ENCODE results near the gene HMSD.

HMSD gene, protein sequence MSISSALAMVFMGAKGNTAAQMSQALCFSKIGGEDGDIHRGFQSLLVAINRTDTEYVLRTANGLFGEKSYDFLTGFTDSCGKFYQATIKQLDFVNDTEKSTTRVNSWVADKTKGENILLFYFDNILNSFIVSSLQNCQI

DNA sequence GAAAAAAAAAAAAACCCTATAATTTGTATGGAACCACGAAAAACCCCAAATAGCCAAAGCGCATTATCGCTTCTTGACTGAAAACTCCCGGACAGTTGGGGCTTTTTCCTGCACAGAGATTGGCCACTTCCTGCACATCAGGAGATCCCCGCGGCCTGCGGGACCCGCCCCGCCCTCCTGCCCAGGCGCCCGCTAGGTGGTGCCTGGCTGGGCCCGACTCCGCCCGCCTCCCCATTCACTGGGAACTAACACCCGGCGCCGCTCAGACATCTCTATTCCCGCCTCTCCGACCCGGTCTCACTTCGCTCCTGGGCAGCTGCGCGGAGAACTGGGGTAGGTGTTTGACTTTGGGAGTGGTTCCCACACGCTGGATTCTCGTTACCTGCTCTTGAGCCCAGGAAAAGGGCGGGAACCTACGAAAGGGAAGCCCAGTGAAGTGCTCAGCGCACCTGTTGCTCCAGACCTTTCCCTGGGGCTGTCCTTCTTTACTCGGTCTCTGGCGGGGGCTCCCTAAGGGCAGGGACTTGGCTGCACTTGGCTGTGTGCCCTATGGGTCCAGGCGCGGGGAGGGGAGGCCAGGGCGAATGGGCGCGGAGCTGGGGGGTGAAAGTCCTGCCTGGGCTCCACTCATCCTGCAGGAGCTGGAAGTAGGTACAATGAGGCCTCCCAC lies at the start of gene HMSD:
Gene HMSD, plus strand, starts transcription at position 234 of the 670 bp plus-strand sequence. CDS start 4,155 bp downstream, outside the sequence.
- Histone ChIP-seq H3K4me3 (ENCODE audit: severe bottlenecking) (peak within 1 kb of the TSS; percentile 26), H3K4me1 (ENCODE audit: insufficient read depth, poor library complexity, severe bottlenecking) (peaks cover 3% of the 10 kb centered on the region), H3K9me3 (ENCODE audit: severe bottlenecking) (no peaks in the 10 kb centered on the region), H3K27me3 (ENCODE audit: insufficient read depth, poor library complexity, severe bottlenecking) (no peaks in the 10 kb centered on the region), H3K27ac (ENCODE audit: poor library complexity, severe bottlenecking) (no peak within 1 kb of the TSS), H3K36me3 (ENCODE audit: low read depth) (no peaks in the 10 kb centered on the region)
- DNase-seq (ENCODE audit: low spot score) (no peak), ATAC-seq (ENCODE audit: low read depth) (peak; percentile 99)
- TF ChIP-seq, protein P1, sequence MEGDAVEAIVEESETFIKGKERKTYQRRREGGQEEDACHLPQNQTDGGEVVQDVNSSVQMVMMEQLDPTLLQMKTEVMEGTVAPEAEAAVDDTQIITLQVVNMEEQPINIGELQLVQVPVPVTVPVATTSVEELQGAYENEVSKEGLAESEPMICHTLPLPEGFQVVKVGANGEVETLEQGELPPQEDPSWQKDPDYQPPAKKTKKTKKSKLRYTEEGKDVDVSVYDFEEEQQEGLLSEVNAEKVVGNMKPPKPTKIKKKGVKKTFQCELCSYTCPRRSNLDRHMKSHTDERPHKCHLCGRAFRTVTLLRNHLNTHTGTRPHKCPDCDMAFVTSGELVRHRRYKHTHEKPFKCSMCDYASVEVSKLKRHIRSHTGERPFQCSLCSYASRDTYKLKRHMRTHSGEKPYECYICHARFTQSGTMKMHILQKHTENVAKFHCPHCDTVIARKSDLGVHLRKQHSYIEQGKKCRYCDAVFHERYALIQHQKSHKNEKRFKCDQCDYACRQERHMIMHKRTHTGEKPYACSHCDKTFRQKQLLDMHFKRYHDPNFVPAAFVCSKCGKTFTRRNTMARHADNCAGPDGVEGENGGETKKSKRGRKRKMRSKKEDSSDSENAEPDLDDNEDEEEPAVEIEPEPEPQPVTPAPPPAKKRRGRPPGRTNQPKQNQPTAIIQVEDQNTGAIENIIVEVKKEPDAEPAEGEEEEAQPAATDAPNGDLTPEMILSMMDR (IDR thresholded peaks at IDR 0.05; ENCODE audit: poor library complexity, severe bottlenecking): peak; percentile 59

DNA sequence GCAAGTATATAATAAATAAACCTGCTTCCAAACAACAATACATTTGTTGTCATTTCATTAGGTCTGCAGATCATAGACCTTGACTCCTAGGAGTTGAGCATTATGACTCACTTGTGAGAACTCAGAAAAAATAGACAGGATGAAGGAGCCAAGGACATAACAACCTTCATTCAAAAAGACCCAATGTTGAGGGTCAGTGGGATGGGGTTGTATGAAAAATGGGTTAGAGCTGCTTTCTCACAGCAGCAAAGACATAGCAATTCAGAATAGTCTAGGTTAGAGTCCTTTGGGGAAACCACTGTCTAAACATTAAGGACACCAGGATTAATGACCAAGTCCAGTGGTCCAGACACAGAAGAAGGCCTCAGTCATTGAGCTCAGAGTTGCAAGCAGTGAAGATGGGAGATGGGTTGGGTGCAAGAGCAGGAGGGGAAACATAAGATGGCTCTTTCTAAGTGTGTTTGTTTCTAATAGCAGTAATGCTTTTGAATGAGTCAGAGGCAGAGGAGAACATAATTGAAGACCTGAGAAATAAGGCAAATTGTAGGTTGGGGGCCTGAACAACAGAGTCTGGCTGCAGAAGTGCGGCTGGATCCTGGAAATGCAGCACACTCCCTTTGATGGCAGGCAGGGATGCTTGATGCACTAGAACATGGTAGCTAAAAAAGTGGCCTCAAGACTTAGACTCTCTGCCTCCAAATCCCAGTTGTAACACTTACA lies 45.1 kb upstream of the HMSD start:
- H3K27ac ChIP-seq (ENCODE audit: poor library complexity, severe bottlenecking): no peak overlapping the region
- no peaks in the 10 kb centered on the region for H3K4me1 ChIP-seq (ENCODE audit: insufficient read depth, poor library complexity, severe bottlenecking)

DNA sequence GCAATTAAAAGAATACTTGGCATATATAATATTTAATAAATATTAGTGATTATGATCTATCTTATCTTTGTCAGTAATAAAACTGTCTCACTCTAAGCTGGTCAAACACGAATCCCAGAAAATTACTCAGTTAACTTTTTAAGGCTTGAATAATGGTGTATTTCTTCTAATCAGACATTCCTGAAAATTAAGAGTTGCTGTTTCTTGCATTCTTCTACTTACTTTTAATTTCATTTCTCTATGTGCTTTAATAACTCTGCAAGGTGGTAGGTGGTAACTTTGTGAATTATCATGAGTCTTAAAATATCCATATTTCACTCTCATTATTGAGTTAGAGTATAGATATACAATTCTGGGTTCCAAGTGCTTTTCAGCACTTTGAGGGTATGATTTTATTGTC lies 44.4 kb upstream of the HMSD start:
- TF ChIP-seq, protein P1 (IDR thresholded peaks at IDR 0.05; ENCODE audit: poor library complexity, severe bottlenecking): no peak
- no peak for ATAC-seq (ENCODE audit: low read depth)

More for the DNA sequence above, 45.1 kb upstream of the HMSD start:
- Histone ChIP-seq H3K36me3 (ENCODE audit: low read depth) (no peaks in the 10 kb centered on the region), H3K4me3 (ENCODE audit: severe bottlenecking) (no peak overlapping the region), H3K9me3 (ENCODE audit: severe bottlenecking) (no peaks in the 10 kb centered on the region), H3K27me3 (ENCODE audit: insufficient read depth, poor library complexity, severe bottlenecking) (no peaks in the 10 kb centered on the region)
- TF ChIP-seq, protein P1 (IDR thresholded peaks at IDR 0.05; ENCODE audit: poor library complexity, severe bottlenecking): no peak
- DNase-seq (ENCODE audit: low spot score) (no peak), ATAC-seq (ENCODE audit: low read depth) (no peak)

DNA sequence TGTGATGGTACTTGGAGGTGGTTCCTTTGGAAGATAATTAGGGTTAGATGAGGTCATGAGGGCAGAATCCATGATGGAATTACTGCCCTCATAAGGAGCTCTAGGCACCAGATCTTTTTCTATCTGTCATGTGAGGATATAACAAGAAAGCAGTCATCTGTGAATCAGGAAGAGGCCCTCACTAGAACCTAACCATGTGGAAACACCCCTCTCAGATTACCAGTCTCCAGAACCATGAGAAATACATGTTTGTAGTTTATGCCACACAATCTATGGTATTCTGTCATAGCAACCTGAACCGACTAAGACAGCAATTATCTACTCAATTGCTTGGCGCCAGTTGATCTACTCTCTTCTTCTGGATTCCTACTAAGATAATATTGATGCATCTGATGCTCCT lies 43.7 kb upstream of the HMSD start:
- TF ChIP-seq, protein P1 (IDR thresholded peaks at IDR 0.05; ENCODE audit: poor library complexity, severe bottlenecking): no peak
- ATAC-seq (ENCODE audit: low read depth) (no peak), DNase-seq (ENCODE audit: low spot score) (no peak)
- Histone ChIP-seq H3K27me3 (ENCODE audit: insufficient read depth, poor library complexity, severe bottlenecking) (no peaks in the 10 kb centered on the region), H3K4me3 (ENCODE audit: severe bottlenecking) (no peak overlapping the region), H3K36me3 (ENCODE audit: low read depth) (no peaks in the 10 kb centered on the region), H3K9me3 (ENCODE audit: severe bottlenecking) (no peaks in the 10 kb centered on the region), H3K4me1 (ENCODE audit: insufficient read depth, poor library complexity, severe bottlenecking) (peaks cover 12% of the 10 kb centered on the region), H3K27ac (ENCODE audit: poor library complexity, severe bottlenecking) (no peak overlapping the region)

More for the DNA sequence above, 44.4 kb upstream of the HMSD start:
- peaks cover 5% of the 10 kb centered on the region for H3K4me1 ChIP-seq (ENCODE audit: insufficient read depth, poor library complexity, severe bottlenecking)
- DNase-seq (ENCODE audit: low spot score): no peak
- H3K4me3 ChIP-seq (ENCODE audit: severe bottlenecking): no peak overlapping the region
- no peak overlapping the region for H3K27ac ChIP-seq (ENCODE audit: poor library complexity, severe bottlenecking)
- H3K9me3 ChIP-seq (ENCODE audit: severe bottlenecking): no peaks in the 10 kb centered on the region
- H3K36me3 ChIP-seq (ENCODE audit: low read depth): no peaks in the 10 kb centered on the region
- no peaks in the 10 kb centered on the region for H3K27me3 ChIP-seq (ENCODE audit: insufficient read depth, poor library complexity, severe bottlenecking)
